HG02885 (cell line): ENCODE results near the gene PBX1.

Source experiments
- ATAC-seq: cut with Tn5 transposase; IDR thresholded peaks from one replicate; pipeline ENCODE4 v1.9.1; 2021; ENCODE audit warnings: mild to moderate bottlenecking; ENCODE audit not compliant: unreplicated experiment, poor library complexity

PBX1 gene

DNA sequence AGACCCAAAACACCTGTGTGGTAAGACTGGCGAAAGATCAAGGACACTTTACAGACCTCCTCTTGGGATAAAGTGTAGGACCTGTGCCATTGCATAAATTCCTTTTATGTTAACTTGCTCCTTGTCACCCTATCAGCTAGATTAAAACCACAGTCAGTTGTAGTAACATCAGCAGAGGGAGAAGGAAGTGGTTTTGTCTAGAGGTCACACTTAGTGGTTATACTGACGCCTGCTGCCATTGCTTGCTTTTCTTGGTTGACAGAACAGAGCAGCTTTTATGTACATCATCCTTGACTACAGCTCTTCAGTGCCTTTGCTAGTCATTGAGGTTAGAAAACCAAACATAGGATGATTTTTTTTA, 101.4 kb downstream of the PBX1 start:
- peak; percentile 75 for ATAC-seq

GRCh38 chr1:164660775-164661174, 101.8 kb downstream of the PBX1 start:
- no peak for ATAC-seq

DNA sequence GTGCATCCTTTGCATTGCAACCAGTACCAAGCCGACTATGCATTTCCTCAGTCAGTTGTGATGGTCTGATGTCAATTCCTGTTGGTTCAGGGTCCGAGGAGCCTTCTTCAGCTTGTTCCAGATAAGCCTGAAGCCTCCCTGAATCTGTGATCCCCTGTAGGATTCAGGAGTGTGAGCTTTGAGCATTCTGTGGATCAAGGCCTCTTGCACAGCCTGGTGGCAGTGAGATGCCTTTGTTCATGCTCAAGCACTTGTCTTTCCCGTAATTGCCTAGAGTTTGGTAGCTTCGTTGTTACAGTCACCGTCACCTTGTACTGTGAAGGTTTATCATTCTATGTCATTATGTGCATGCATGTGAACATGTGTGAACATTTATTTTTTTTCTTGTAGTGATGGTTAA, 103.5 kb downstream of the PBX1 start:
- ATAC-seq = no peak

DNA sequence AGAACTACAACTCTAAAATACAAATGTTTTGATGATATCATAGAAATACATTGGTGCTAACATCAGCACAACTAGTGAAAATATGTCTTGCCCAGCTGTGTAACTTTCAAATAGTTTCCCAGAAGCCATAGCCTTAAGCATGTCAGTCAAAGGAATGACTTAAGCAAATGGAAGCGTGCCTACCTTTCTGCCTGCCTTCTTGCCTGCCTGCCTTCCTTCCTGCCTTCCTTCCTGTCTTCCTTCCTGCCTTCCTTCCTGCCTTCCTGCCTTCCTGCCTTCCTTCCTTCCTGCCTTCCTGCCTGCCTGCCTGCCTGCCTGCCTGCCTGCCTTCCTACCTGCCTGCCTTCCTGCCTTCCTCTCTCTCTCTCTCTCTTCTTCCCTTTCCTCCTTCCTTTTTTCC, 104.0 kb downstream of the PBX1 start:
- ATAC-seq = no peak

GRCh38 chr1:164664127-164664526, 105.1 kb downstream of the PBX1 start:
- no peak for ATAC-seq

DNA sequence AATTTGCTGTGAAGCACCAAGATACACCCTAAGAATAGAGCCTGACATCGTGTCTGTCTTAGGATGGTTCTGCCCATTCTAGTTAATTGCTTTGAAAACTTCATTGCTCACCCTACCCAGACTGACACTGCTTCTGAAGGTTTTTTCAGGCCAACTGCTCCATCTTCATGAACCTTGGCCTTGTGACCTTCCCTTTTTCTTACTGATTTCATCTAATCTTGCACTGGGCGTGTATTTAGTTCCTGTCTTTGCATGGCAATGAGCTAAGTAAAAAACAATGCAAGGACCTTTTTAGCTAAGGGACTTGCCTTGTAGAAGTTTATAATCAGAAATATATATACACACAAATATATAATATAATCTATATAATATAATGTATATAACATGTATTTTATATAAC, 108.0 kb downstream of the PBX1 start:
- no peak for ATAC-seq

DNA sequence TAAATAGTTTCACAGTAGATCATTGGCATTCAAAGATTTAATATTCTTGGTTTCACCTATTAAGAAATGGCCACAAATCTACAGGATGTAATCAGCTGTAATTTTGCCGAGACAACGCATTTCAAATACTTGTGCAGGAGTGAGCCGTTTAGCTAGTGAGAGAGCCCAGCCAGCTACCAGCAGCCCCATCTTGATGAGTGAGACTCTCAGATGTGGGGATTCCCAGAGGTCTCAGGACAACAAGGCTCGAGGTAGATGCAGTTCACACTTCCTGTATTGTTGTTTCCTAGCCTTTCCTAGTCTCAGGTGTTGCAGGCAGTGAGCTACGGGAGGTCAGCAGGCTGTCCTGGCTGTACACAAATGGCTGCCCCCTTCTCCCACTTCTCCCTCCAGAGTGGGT, 108.6 kb downstream of the PBX1 start:
- ATAC-seq = no peak

GRCh38 chr1:164668491-164669400, 109.8 kb downstream of the PBX1 start:
- ATAC-seq = no peak

DNA sequence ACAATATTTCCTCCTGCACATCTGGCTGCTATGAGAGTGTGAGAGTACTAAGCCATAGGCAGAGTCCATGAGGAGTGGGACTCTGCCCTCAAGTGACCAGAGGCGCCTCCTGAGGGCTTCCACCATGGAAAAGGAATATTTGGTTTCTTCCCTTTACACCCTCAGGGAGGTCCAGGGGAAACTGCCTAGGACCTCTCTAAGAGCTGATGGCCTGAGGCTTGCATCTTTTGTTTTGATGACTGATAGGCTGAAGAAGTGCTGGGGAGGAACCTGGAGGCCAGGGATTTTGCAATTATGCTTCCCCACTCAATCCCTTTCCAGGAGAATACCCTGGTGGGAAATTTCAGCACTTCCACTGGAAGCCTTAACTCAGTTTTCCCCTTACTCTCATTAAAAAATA, 111.0 kb downstream of the PBX1 start:
- no peak for ATAC-seq

DNA sequence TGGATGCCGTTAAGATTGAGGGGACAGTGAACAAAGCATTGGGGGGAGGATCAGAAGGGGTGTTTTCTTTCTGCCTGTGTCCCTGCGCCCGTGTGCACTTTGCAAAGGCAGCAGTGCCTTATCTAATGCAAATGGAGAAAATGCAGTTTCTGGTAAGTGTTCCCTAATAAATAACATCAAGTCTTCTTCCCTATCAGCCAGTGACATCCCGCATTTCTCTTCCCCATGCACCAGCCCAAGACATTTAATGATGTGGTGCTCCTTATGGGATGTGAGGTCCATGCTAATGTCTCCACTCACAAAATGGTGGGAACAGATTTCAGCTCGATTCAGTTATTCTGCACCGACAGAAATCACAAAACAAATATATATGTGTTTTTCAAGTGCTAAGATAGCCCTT, 111.8 kb downstream of the PBX1 start:
- no peak for ATAC-seq

- no peak for ATAC-seq
These were observed 112.5 kb downstream of the PBX1 start for GRCh38 chr1:164671323-164671965.

DNA sequence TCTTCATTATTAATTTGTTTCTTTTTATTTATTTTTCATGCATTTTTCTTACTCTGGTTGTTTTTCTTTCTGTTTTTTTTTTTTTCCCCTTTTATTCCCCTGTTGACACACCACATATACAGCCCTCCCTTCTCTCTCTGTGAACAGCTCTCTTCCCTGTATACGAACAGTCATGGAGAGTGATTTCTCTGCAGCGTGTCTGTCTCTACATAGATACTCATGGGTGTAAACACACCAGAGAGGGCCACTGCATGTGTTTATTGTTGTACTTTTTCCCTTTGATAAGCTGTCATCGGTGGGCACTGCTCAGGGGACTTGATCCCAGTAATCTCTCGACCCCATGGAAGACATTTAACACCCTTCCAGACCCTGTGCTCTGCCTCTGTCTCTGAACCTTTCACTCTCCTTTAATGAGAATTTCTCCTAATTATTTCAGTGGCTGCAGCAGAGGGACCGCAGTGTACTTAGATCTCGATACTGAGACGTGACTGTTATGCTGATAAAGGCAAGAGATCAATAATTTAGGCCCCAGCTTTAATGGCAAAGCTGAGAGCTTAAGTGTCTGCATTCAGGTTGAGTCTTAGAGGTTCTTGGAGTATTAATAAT, 113.1 kb downstream of the PBX1 start:
- ATAC-seq = no peak

- no peak for ATAC-seq
These were observed 113.6 kb downstream of the PBX1 start for GRCh38 chr1:164672588-164672987.

DNA sequence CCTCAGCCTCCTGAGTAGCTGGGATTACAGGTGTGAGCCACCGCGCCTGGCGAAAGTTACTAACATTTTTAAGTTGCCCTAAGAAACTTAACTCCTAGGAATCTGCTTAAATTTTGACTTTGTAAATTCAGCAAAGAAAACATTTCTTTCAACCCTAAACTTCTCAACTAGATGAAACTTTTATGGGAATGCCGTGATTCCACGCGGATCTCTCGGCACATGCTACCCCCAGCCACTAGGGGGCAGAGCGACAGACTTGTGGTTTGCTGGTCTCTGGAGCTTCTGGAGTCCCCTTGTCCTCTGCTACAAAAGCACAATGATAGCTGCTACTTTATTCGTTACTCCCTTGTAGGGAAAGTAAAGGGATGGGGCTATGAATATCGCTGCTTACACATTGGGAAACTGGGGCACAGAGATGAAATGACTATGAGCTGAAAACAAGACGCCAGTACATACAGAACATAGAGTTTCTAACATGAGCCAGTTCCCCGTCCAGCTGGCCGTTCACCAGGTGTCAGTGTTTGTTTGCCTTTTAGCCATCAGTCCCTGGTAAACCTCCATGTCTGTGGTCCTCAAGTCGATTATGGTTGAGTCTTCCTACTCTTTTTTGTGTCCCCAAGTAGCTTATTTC, 114.7 kb downstream of the PBX1 start:
- no peak for ATAC-seq

GRCh38 chr1:164675342-164675904, 116.4 kb downstream of the PBX1 start:
- no peak for ATAC-seq

GRCh38 chr1:164678136-164678700, 119.2 kb downstream of the PBX1 start:
- no peak for ATAC-seq

- no peak for ATAC-seq
These were observed 123.6 kb downstream of the PBX1 start for GRCh38 chr1:164682570-164682969.

DNA sequence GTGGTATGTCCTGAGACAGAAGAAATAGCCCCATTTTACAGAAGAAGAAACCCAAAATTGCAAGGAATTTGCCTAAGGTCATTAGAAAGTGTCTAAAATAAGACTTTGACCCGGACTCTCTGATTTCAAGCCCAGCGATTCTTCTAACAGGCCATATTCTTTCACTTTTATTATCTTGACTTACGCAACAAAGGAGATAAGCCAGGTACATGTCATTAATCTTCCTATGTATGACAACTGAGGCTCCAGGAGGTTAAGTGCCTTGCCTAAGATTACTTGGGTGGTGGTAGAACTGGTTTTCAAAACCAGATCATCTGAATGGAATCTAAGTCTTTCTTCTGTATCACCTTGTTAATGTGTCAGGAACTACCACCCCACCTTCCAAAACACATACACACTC, 124.3 kb downstream of the PBX1 start:
- no peak for ATAC-seq

DNA sequence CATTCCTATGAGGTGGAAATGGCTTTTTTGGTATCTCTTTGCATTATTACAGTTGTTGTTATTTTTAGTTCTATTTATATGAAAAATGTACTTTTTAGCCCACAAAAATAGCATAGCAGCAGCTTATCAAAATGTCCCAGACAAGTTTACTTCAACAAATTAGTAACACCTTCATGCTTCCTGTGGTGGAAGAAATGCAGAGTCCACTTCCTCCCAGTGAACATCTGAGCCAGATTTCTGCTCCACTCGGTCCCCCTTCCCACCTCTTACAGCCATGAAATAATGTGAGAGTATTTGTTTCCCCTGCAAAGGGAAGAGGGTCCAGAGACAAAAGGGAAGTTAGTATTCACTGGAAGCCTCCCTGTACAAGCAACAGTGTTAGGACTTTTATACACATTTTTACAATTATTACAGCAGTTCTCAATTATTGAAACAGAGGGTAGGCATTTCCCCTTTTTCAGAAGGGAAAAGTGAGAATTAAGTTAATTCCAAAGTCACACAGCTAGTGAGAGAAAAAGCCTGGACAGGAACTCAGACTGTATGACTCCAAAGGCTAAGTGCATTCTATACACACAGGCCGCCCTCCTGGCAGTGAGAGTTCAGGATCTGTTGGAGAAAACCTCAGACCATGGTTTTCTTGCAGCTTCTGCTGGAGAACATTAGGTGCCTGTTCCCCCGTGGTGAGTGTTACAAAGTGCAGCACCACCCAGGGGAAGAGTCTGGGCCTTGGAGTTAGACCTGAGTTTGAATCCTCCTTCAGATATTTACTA, 126.5 kb downstream of the PBX1 start:
- no peak for ATAC-seq

- ATAC-seq = no peak
These were observed 128.8 kb downstream of the PBX1 start for GRCh38 chr1:164687777-164688176.
